HG02763 (cell line): ENCODE data around the gene SLAMF6.

Experiments used
- ATAC-seq: cut with Tn5 transposase; IDR thresholded peaks from one replicate; pipeline ENCODE4 v1.9.1; 2021; ENCODE audit warnings: mild to moderate bottlenecking, moderate library complexity; ENCODE audit not compliant: unreplicated experiment

SLAMF6 gene

DNA sequence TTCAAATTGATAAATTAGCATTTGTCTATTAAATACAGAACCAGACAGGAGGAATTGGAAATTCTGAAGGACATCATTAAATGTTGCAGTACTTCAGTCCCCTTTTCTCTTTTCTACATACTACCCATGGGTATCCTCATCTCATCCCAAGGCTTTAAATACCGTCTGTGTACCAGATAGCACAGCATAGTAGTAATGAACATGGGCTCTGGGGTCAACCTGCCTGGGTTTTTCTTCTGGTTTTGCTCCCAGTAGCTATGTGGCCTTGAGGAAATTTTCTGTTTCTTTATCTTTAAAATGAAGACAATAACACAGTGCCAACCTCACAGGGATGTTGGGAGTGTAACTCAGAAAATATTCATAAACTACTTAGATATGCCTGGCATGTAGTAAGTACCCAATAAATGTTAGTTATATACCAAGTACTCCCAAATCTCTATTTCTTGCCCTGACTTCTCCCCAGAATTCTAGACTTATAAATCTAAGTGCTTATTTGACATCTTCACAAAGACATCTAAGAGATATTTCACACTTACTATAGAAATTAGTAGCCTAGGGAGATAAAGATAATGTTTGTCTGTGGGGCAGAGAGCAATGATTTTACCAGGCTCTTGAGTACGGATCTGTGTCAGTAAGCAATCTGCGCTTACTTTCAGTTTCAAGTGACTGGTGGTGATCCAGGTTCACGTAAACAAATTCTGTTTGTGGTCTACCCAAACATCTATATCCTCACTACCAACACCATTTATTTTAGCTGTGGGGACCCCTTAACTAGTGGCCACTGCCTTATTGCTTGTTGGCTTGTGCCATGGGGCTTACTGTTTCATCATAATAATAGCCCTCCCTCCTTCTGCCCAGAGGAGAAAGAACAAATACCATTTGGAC is 85.4 kb downstream of the SLAMF6 start:
- ATAC-seq: peak; percentile 82

DNA sequence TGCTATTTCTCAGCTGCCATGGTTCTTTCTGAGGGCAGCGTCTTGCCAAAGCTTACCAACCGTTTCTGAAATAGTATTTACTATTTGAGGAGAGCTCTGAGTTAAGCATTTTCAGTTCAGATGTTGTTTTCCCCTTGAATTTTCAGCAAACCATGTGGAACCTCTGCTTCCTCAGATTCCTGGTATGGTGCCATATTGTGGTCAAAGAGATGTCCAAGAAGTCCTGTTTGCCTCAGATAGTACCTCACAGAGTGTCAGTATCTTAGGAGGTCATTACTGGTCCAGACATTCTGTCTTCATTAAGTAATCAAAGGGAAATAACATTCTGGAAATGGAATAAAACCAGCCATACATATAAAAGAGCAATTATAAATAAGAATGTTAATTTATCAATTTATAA is 86.1 kb downstream of the SLAMF6 start:
- ATAC-seq: no peak
